Peyer's patch (tissue), 4 donors: ENCODE data around the gene CDC14A. TPM values are rescaled to one million over a fixed set of nuclear protein-coding genes. Genes with fewer than 3 reads are reported as not detected.
A peak's percentile ranks its signal among the peaks of the same experiment; 100 is the strongest.

ENCODE experiments used
- DNase-seq, 3 donors: peaks; one replicate each; pipeline ENCODE4 v3.0.0-alpha.2; 2017 to 2019
- H3K27ac ChIP-seq, 4 donors: fragments of 200-600 bp; sonication (generic); one replicate each; pipeline ENCODE4 v1.5.1; 2016 to 2019
- H3K27me3 ChIP-seq, 2 donors: fragments of 200-600 bp; sonication (generic); one replicate each; pipeline ENCODE4 v1.5.1; 2019
- H3K36me3 ChIP-seq, 3 donors: fragments of 200-600 bp; sonication (generic); one replicate each; pipeline ENCODE4 v1.5.1; 2016 to 2019
- H3K4me1 ChIP-seq, 4 donors: fragments of 200-600 bp; sonication (generic); one replicate each; pipeline ENCODE4 v1.5.1; 2016 to 2019
- H3K4me3 ChIP-seq, 4 donors: fragments of 200-600 bp; sonication (generic); 1 replicate in 3 of 4; 2 replicates in 1 of 4; pipeline ENCODE4 v1.5.1; 2016 to 2019; ENCODE audit warnings: mild to moderate bottlenecking in 1 of 4
- H3K9me3 ChIP-seq, 4 donors: fragments of 200-600 bp; sonication (generic); one replicate each; pipeline ENCODE4 v1.5.1; 2016 to 2019; ENCODE audit warnings: mild to moderate bottlenecking in 1 of 4
- CTCF ChIP-seq, 6 experiments: fragments of 450-650 bp in 4 of 6; fragments of 200-600 bp in 2 of 6; sonication (generic) in 1 of 6; IDR thresholded peaks; one replicate each; pipeline ENCODE4 v1.5.1; 2017 to 2019; ENCODE audit warnings: antibody characterized with exemption in 6 of 6, mild to moderate bottlenecking in 3 of 6, moderate library complexity in 1 of 6
- POLR2A ChIP-seq, 2 donors: fragments of 450-650 bp; IDR thresholded peaks; one replicate each; pipeline ENCODE4 v1.5.1; 2017; ENCODE audit warnings: antibody characterized with exemption in 2 of 2, mild to moderate bottlenecking in 2 of 2, moderate library complexity in 2 of 2
- total RNA-seq, 4 donors: library from RNA; depleted of rRNA; stranded (reverse); fragments of >200 nt; gene quantifications; one replicate each; pipeline ENCODE4 v1.1.0, GENCODE V29; 2016

The CDC14A gene
- total RNA-seq, 4 donors from 2014 or later = 51.2 to 97.6 (median 81.2) TPM

GRCh38 chr1:100538913-100539835 lies 186.9 kb downstream of the CDC14A start:
- Histone ChIP-seq H3K4me3 (peak overlapping the region; percentile 26 to 61 (median 52)), H3K27me3 (peaks cover 0 to 8% of the 10 kb centered on the region in 2 donors), H3K9me3 (no peaks in the 10 kb centered on the region), H3K4me1 (peaks cover 0 to 15% (median 6%) of the 10 kb centered on the region in 4 donors), H3K27ac (no peak overlapping the region), H3K36me3 (no peaks in the 10 kb centered on the region)
- no peak for DNase-seq
- TF ChIP-seq POLR2A (IDR thresholded peaks at IDR 0.05) = no peak
- TF ChIP-seq CTCF (IDR thresholded peaks at IDR 0.05) = peak in 1 of 6 experiments; percentile 6

- TF ChIP-seq CTCF (IDR thresholded peaks at IDR 0.05) (no peak), POLR2A (IDR thresholded peaks at IDR 0.05) (no peak)
- Histone ChIP-seq H3K27ac (no peak overlapping the region), H3K36me3 (no peaks in the 10 kb centered on the region), H3K4me3 (peak overlapping the region; percentile 26 to 61 (median 52)), H3K4me1 (peaks cover 0 to 15% (median 6%) of the 10 kb centered on the region in 4 donors), H3K9me3 (no peaks in the 10 kb centered on the region), H3K27me3 (peaks cover 0 to 8% of the 10 kb centered on the region in 2 donors)
- DNase-seq = no peak
Measured at GRCh38 chr1:100539836-100540536, 187.7 kb downstream of the CDC14A start.

GRCh38 chr1:100542285-100542684 lies 190.0 kb downstream of the CDC14A start:
- Histone ChIP-seq H3K27me3 (peaks cover 0 to 8% of the 10 kb centered on the region in 2 donors), H3K36me3 (no peaks in the 10 kb centered on the region), H3K4me1 (peaks cover 0 to 15% (median 6%) of the 10 kb centered on the region in 4 donors), H3K9me3 (no peaks in the 10 kb centered on the region), H3K4me3 (no peak overlapping the region), H3K27ac (no peak overlapping the region)
- no peak for DNase-seq
- TF ChIP-seq CTCF (IDR thresholded peaks at IDR 0.05) = no peak
- no peak for TF ChIP-seq POLR2A (IDR thresholded peaks at IDR 0.05)

GRCh38 chr1:100543640-100544039 lies 191.3 kb downstream of the CDC14A start:
- no peak overlapping the region for H3K27ac ChIP-seq
- peaks cover 0 to 14% (median 6%) of the 10 kb centered on the region in 4 donors for H3K4me1 ChIP-seq
- no peak for DNase-seq
- TF ChIP-seq CTCF (IDR thresholded peaks at IDR 0.05) = peak in 3 of 6 experiments; percentile 9 to 31 (median 19)
- no peak for TF ChIP-seq POLR2A (IDR thresholded peaks at IDR 0.05)
- H3K36me3 ChIP-seq = no peaks in the 10 kb centered on the region
- no peak overlapping the region for H3K4me3 ChIP-seq
- no peaks in the 10 kb centered on the region for H3K9me3 ChIP-seq
- peaks cover 0 to 7% of the 10 kb centered on the region in 2 donors for H3K27me3 ChIP-seq

GRCh38 chr1:100544791-100545190 lies 192.5 kb downstream of the CDC14A start:
- Histone ChIP-seq H3K27me3 (no peaks in the 10 kb centered on the region), H3K4me1 (peaks cover 0 to 5% (median 2%) of the 10 kb centered on the region in 4 donors), H3K36me3 (no peaks in the 10 kb centered on the region), H3K27ac (no peak overlapping the region), H3K9me3 (no peaks in the 10 kb centered on the region), H3K4me3 (no peak overlapping the region)
- TF ChIP-seq POLR2A (IDR thresholded peaks at IDR 0.05) (no peak), CTCF (IDR thresholded peaks at IDR 0.05) (no peak)
- DNase-seq = no peak
